A673 (cell line): ENCODE measurements around the gene GPLD1.

Experiments
- CTCF ChIP-seq: fragments of 300-800, 200-600 bp; sonication (generic); conservative IDR thresholded peaks from 2 replicates; pipeline ENCODE4 v1.5.1; 2017; ENCODE audit warnings: low read depth, mild to moderate bottlenecking, antibody characterized with exemption, low read length, moderate library complexity, mixed read lengths
- EZH2 ChIP-seq: fragments of 200-600 bp; sonication (generic); IDR thresholded peaks from 2 replicates; pipeline ENCODE4 v1.6.1; 2017; ENCODE audit warnings: borderline replicate concordance, low read depth, mild to moderate bottlenecking, mixed read lengths, antibody characterized with exemption, low read length; ENCODE audit not compliant: poor library complexity, severe bottlenecking

DNA sequence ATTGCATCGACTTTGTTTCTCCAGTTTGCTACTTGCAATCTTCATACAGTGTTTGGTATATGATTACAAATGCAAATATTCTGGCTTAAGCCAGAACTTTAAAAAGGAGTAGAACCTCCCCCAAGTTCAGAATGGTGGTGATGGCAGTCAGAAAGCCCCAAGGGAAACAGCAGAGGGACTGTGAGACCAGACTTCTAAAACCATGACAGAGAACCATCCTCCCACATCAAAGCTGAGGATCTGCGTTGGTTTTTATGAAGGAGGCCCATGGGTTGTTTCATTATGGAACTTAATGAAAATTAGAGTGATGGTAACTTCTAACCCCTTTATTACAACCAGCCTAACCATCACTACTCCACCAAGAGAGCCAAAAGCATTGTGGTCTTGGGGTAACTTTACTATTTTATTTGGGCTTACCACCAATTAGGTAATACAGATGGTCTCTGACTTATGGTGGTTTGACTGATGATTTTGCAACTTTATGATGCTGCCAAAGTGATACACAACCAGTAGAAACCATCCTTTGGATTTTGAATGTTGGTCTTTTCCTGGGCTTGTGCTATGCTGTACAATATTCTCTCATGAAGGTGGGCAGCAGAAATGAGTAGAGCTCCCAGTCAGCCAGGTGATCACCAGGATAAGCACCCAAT is 97.5 kb downstream of the GPLD1 start:
- no peak for TF ChIP-seq CTCF
- no peak for TF ChIP-seq EZH2
